AG20443 (cell line): ENCODE data around the gene TMEM132D.

Source experiments
- DNase-seq: peaks from one replicate; pipeline ENCODE4 v3.0.0; 2012; ENCODE audit warnings: low spot score, mixed read lengths

The TMEM132D gene

GRCh38 chr12:129723260-129723659 is 180.6 kb downstream of the TMEM132D start:
- no peak for DNase-seq

GRCh38 chr12:129720618-129721017 is 183.2 kb downstream of the TMEM132D start:
- DNase-seq: no peak

GRCh38 chr12:129719416-129719815 is 184.4 kb downstream of the TMEM132D start:
- DNase-seq: no peak

GRCh38 chr12:129717438-129717837 is 186.4 kb downstream of the TMEM132D start:
- no peak for DNase-seq

- DNase-seq: no peak
Observed at GRCh38 chr12:129716825-129717224, 187.0 kb downstream of the TMEM132D start.

GRCh38 chr12:129706716-129707115 is 197.1 kb downstream of the TMEM132D start:
- DNase-seq: no peak

GRCh38 chr12:129704232-129704830 is 199.5 kb downstream of the TMEM132D start:
- DNase-seq: no peak

- DNase-seq: no peak
Observed at GRCh38 chr12:129701631-129702101, 202.2 kb downstream of the TMEM132D start.

- DNase-seq: no peak
Observed at GRCh38 chr12:129700036-129700435, 203.8 kb downstream of the TMEM132D start.

GRCh38 chr12:129696926-129697325 is 206.9 kb downstream of the TMEM132D start:
- DNase-seq: no peak

- DNase-seq: no peak
Observed at GRCh38 chr12:129696405-129696804, 207.4 kb downstream of the TMEM132D start.

- no peak for DNase-seq
Observed at GRCh38 chr12:129693731-129694130, 210.1 kb downstream of the TMEM132D start.

- no peak for DNase-seq
Observed at GRCh38 chr12:129687731-129688130, 216.1 kb downstream of the TMEM132D start.

GRCh38 chr12:129681830-129682229 is 222.0 kb downstream of the TMEM132D start:
- no peak for DNase-seq

GRCh38 chr12:129681151-129681550 is 222.7 kb downstream of the TMEM132D start:
- DNase-seq: no peak

GRCh38 chr12:129676411-129676810 is 227.4 kb downstream of the TMEM132D start:
- DNase-seq: no peak

GRCh38 chr12:129675947-129676346 is 227.9 kb downstream of the TMEM132D start:
- no peak for DNase-seq

GRCh38 chr12:129675496-129675895 is 228.3 kb downstream of the TMEM132D start:
- DNase-seq: no peak

- no peak for DNase-seq
Observed at GRCh38 chr12:129673806-129674205, 230.0 kb downstream of the TMEM132D start.

GRCh38 chr12:129672110-129672509 is 231.7 kb downstream of the TMEM132D start:
- no peak for DNase-seq

- no peak for DNase-seq
Observed at GRCh38 chr12:129670256-129670920, 233.4 kb downstream of the TMEM132D start.

GRCh38 chr12:129665414-129665813 is 238.4 kb downstream of the TMEM132D start:
- DNase-seq: no peak

GRCh38 chr12:129662234-129662633 is 241.6 kb downstream of the TMEM132D start:
- no peak for DNase-seq

GRCh38 chr12:129660946-129661345 is 242.9 kb downstream of the TMEM132D start:
- no peak for DNase-seq
